HepG2 (cell line): Measurements from ENCODE around the gene MIA2. TPM values are rescaled to one million over a fixed set of nuclear protein-coding genes. Genes with fewer than 3 reads are reported as not detected.
A peak's percentile ranks its signal among the peaks of the same experiment; 100 is the strongest.

Experiments used
- CBFB ChIP-seq: sonication (generic); formaldehyde crosslinking; IDR thresholded peaks from 2 replicates; pipeline ENCODE4 v1.4.0; 2020; ENCODE audit warnings: missing genetic modification reagents
- CEBPG ChIP-seq: IDR thresholded peaks from 2 replicates; pipeline ENCODE4 v1.6.1; 2016
- EHMT2 ChIP-seq: fragments of 200-600 bp; sonication (generic); IDR thresholded peaks from 2 replicates; pipeline ENCODE4 v1.7.0; 2017; ENCODE audit warnings: antibody characterized with exemption, low read depth, low read length, borderline replicate concordance
- FOXK2 ChIP-seq: fragments of 450-650 bp; IDR thresholded peaks from 2 replicates; pipeline ENCODE4 v1.6.1; 2016
- GPN1 ChIP-seq: sonication (generic); formaldehyde crosslinking; IDR thresholded peaks from 2 replicates; pipeline ENCODE4 v1.5.1; 2020; ENCODE audit warnings: missing genetic modification reagents, borderline replicate concordance
- KDM5A ChIP-seq: fragments of 200-600 bp; sonication (generic); IDR thresholded peaks from 2 replicates; pipeline ENCODE4 v1.7.0; 2018; ENCODE audit warnings: antibody characterized with exemption, mild to moderate bottlenecking, low read length, borderline replicate concordance
- MIER2 ChIP-seq: IDR thresholded peaks from 2 replicates; pipeline ENCODE4 v1.6.1; 2016; ENCODE audit warnings: missing biosample characterization, missing genetic modification reagents
- RAD21 ChIP-seq: fragments of 450-650 bp; formaldehyde crosslinking; IDR thresholded peaks from 2 replicates; pipeline ENCODE4 v1.5.0; 2020; ENCODE audit warnings: mild to moderate bottlenecking
- RFX1 ChIP-seq: fragments of 450-650 bp; IDR thresholded peaks from 2 replicates; pipeline ENCODE4 v1.6.1; 2017
- SATB2 ChIP-seq: sonication (generic); formaldehyde crosslinking; IDR thresholded peaks from 2 replicates; pipeline ENCODE4 v1.5.0; 2020; ENCODE audit warnings: missing genetic modification reagents
- SIX4 ChIP-seq: sonication (generic); formaldehyde crosslinking; IDR thresholded peaks from 2 replicates; pipeline ENCODE4 v1.4.0; 2020; ENCODE audit warnings: missing genetic modification reagents
- TCF12 ChIP-seq, 2 experiments: fragments of 450-650 bp in 1 of 2; sonication (generic) in 1 of 2; formaldehyde crosslinking in 1 of 2; IDR thresholded peaks; 2 replicates each; pipeline versions ENCODE4 v1.6.1 to v1.8.0; 2017 to 2022; ENCODE audit warnings: antibody characterized with exemption in 1 of 2, mild to moderate bottlenecking in 1 of 2, missing genetic modification reagents in 1 of 2, moderate library complexity in 1 of 2
- ZBTB38 ChIP-seq: sonication (generic); formaldehyde crosslinking; IDR thresholded peaks from 2 replicates; pipeline ENCODE4 v1.5.1; 2020; ENCODE audit warnings: mild to moderate bottlenecking, missing genetic modification reagents
- ZMYM4 ChIP-seq: sonication (generic); formaldehyde crosslinking; IDR thresholded peaks from 2 replicates; pipeline ENCODE4 v1.8.1; 2023; ENCODE audit warnings: mild to moderate bottlenecking, missing genetic modification reagents
- ZNF17 ChIP-seq: sonication (generic); formaldehyde crosslinking; IDR thresholded peaks from 2 replicates; pipeline ENCODE4 v1.5.0; 2020; ENCODE audit warnings: mild to moderate bottlenecking, missing genetic modification reagents
- ZNF3 ChIP-seq: IDR thresholded peaks from 2 replicates; pipeline ENCODE4 v1.7.0; 2017; ENCODE audit warnings: inconsistent platforms
- ZNF451 ChIP-seq: sonication (generic); formaldehyde crosslinking; IDR thresholded peaks from 2 replicates; pipeline ENCODE4 v1.5.0; 2020; ENCODE audit warnings: mild to moderate bottlenecking, missing genetic modification reagents
- ZNF543 ChIP-seq: sonication (generic); formaldehyde crosslinking; IDR thresholded peaks from 2 replicates; pipeline ENCODE4 v1.4.0; 2020; ENCODE audit warnings: mild to moderate bottlenecking, missing genetic modification reagents
- ZNF607 ChIP-seq: sonication (generic); formaldehyde crosslinking; IDR thresholded peaks from 2 replicates; pipeline ENCODE4 v1.5.1; 2020; ENCODE audit warnings: missing genetic modification reagents, mild to moderate bottlenecking, borderline replicate concordance
- ZNF670 ChIP-seq: sonication (generic); formaldehyde crosslinking; IDR thresholded peaks from 2 replicates; pipeline ENCODE4 v1.8.0; 2022; ENCODE audit warnings: mild to moderate bottlenecking, missing genetic modification reagents, borderline replicate concordance
- ZNF724P ChIP-seq: sonication (generic); formaldehyde crosslinking; IDR thresholded peaks from 2 replicates; pipeline ENCODE4 v1.8.0; 2022; ENCODE audit warnings: missing genetic modification reagents, borderline replicate concordance
- ZNF761 ChIP-seq: sonication (generic); formaldehyde crosslinking; conservative IDR thresholded peaks from 2 replicates; pipeline ENCODE4 v1.4.0; 2020; ENCODE audit warnings: mild to moderate bottlenecking, missing genetic modification reagents
- ZNF773 ChIP-seq: sonication (generic); formaldehyde crosslinking; IDR thresholded peaks from 2 replicates; pipeline ENCODE4 v1.4.0; 2020; ENCODE audit warnings: missing genetic modification reagents, borderline replicate concordance
- ZSCAN31 ChIP-seq: sonication (generic); formaldehyde crosslinking; IDR thresholded peaks from 2 replicates; pipeline ENCODE4 v1.5.0; 2020; ENCODE audit warnings: low read depth, mild to moderate bottlenecking, missing genetic modification reagents
- polyA plus RNA-seq, 8 experiments: library from polyadenylated mRNA; depleted of rRNA in 3 of 8; stranded (reverse) in 7 of 8; unstranded in 1 of 8; fragments of >200 nt; fragmentation: Illumina TruSeq in 4 of 8; extraction: Trizol in 4 of 8; gene quantifications; 2 replicates each; pipeline versions ENCODE4 v1.2.1 to v1.2.3, GENCODE V29; 2011 to 2016; ENCODE audit warnings: low read depth in 4 of 8, missing spikeins in 1 of 8, mixed read lengths in 1 of 8; ENCODE audit not compliant: insufficient read depth in 1 of 8
- total RNA-seq, 5 experiments: library from RNA; depleted of rRNA; stranded (reverse); fragments of >200 nt; fragmentation: Illumina TruSeq; extraction: Trizol; gene quantifications; 2 replicates each; pipeline ENCODE4 v1.2.3, GENCODE V29; 2016; ENCODE audit warnings: low read depth in 1 of 5
- TF ChIP-seq, protein P1 (sequence below): sonication (generic); formaldehyde crosslinking; IDR thresholded peaks from 2 replicates; pipeline ENCODE4 v1.8.1; 2023; ENCODE audit warnings: mild to moderate bottlenecking, missing genetic modification reagents
- TF ChIP-seq, protein P2 (sequence below): sonication (generic); formaldehyde crosslinking; IDR thresholded peaks from 2 replicates; pipeline ENCODE4 v1.5.1; 2020; ENCODE audit warnings: missing genetic modification reagents, mild to moderate bottlenecking, borderline replicate concordance

MIA2 gene
- total and polyA plus RNA-seq, 2 of the 13 experiments (the other 11 are each of a cell fraction or from before 2014, with no cell fraction given) = 134 to 158 TPM

DNA sequence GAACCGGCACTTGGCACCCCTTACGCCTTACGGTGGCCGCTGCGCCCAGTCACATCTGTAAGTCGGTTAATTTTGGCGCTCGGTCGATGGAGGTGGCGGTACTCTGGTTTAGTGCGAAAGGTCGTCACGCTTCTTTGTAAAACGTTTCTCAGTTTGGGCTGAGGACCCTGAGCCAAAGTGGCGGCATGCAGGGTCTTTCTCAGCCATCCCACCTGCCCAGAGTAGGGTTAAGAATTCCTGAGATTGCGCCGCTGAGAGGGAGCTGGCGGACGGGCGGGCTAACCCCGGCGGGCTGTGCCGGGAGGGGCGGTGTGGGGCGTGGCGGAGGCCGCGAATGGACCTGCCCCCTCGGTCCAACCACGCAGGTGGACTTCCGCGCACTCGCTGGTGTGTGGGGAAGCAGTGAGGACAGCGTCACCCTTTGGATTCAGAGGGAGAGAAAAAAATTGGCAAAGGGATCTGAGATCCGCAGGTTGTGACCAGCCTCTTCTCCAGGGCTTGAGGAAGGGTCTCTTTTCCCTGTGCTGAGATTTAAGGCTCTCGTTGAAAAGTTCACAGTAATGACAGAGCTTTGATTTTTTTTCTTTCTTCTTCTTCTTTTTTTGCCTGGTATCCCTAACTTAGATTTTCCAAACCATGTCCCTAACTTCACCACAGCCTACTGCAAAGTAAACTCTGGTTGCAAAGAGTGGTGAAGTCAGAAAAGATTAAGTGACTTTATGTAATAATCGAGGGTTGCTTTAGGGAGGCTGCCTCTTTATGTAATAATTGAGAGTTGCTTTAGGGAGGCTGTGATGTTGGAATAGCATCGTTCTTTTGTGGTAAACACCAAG, 199.1 kb downstream of the MIA2 start (continued):
- TF ChIP-seq, protein P1, sequence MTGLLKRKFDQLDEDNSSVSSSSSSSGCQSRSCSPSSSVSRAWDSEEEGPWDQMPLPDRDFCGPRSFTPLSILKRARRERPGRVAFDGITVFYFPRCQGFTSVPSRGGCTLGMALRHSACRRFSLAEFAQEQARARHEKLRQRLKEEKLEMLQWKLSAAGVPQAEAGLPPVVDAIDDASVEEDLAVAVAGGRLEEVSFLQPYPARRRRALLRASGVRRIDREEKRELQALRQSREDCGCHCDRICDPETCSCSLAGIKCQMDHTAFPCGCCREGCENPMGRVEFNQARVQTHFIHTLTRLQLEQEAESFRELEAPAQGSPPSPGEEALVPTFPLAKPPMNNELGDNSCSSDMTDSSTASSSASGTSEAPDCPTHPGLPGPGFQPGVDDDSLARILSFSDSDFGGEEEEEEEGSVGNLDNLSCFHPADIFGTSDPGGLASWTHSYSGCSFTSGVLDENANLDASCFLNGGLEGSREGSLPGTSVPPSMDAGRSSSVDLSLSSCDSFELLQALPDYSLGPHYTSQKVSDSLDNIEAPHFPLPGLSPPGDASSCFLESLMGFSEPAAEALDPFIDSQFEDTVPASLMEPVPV (CRISPR knock-in tag) = peak; percentile 96; the same call in 1 of the 2 replicates
- TF ChIP-seq ZNF724P (peak; percentile 96), ZNF773 (CRISPR knock-in tag) (peak; percentile 88; the same call in 1 of the 2 replicates), ZMYM4 (CRISPR knock-in tag) (peak; percentile 94), GPN1 (CRISPR knock-in tag) (no peak), ZNF3 (CRISPR knock-in tag) (peak; percentile 90), FOXK2 (0 out of 2 replicates have a peak, but pooled peaks have one; percentile 21), MIER2 (CRISPR knock-in tag) (peak; percentile 74), TCF12 (IDR thresholded peaks at IDR 0.05) (no peak), TCF12 (CRISPR knock-in tag; IDR thresholded peaks at IDR 0.05) (peak; percentile 18; the same call in 1 of the 2 replicates), SIX4 (peak; percentile 23; the same call in 1 of the 2 replicates), KDM5A (peak; percentile 84), CEBPG (CRISPR knock-in tag) (peak; percentile 39), ZNF607 (CRISPR knock-in tag) (peak; percentile 48; the same call in 1 of the 2 replicates), SATB2 (CRISPR knock-in tag) (peak; percentile 96), RFX1 (no peak), ZNF543 (CRISPR knock-in tag) (no peak; the same call in none of the 2 replicates), EHMT2 (no peak), CBFB (peak; percentile 29), ZNF451 (peak; percentile 87), ZNF670 (CRISPR knock-in tag) (peak; percentile 97), ZNF17 (CRISPR knock-in tag) (no peak), ZBTB38 (CRISPR knock-in tag) (peak; percentile 87), RAD21 (CRISPR knock-in tag) (peak; percentile 71), ZSCAN31 (peak; percentile 95), ZNF761 (CRISPR knock-in tag) (peak; percentile 57; the same call in 1 of the 2 replicates)
- TF ChIP-seq, protein P2, sequence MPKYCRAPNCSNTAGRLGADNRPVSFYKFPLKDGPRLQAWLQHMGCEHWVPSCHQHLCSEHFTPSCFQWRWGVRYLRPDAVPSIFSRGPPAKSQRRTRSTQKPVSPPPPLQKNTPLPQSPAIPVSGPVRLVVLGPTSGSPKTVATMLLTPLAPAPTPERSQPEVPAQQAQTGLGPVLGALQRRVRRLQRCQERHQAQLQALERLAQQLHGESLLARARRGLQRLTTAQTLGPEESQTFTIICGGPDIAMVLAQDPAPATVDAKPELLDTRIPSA = no peak
